B cell (primary cell): Measurements from ENCODE around the gene RAD51B.

ENCODE experiments used
- EZH2 ChIP-seq: IDR thresholded peaks from 2 replicates; pipeline ENCODE4 v1.6.1; 2012; ENCODE audit warnings: borderline replicate concordance, low read depth, mild to moderate bottlenecking, moderate library complexity, low read length; ENCODE audit not compliant: insufficient read depth, poor library complexity, severe bottlenecking
- TF ChIP-seq, protein P1 (sequence below): fragments of 200-600 bp; IDR thresholded peaks from one replicate; pipeline ENCODE4 v1.8.0; 2022; ENCODE audit warnings: antibody characterized with exemption, mild to moderate bottlenecking

DNA sequence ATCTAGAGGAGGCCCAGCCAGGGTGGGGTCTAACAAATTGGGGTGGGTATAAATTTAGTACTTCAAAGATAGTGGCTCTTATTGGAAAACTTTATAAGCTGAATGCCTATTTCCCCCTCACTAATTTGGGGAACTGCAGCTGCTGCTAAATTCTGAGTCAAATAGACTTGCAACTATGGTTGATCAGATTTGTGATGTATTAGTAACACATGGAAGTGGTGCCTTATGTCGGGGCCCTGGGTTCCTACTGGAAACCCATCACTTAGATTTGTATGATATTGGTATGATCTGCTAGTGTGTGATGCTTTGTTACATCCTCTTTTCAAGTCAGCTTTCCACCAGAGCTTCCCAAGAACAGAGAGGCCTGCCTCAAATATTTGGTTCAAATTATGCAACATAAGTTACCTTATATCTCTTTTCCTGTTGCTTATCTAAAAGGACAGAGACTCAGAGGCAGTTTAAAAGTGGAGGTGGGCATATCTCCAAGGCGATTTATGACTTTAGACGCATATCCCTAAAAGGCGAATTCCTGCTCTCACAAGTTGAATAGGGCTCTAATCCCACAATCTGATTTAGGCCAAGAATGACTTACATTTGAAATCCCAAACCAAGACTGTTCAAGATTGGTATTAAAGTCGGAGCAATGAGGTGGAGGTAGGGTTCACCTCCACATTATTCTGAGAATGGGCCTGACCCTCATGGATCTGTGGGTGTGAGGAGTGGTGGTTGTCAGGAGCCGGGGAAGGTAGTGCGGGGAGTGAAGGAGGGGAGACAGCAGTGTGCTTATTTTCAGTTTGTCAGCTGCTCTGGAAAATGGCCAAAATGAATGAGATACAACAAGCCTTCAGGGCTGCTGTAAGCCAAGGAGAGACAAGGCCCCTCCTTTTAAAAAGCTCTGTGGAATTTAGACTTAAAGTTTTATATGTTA is 425.8 kb downstream of the RAD51B start:
- TF ChIP-seq, protein P1, sequence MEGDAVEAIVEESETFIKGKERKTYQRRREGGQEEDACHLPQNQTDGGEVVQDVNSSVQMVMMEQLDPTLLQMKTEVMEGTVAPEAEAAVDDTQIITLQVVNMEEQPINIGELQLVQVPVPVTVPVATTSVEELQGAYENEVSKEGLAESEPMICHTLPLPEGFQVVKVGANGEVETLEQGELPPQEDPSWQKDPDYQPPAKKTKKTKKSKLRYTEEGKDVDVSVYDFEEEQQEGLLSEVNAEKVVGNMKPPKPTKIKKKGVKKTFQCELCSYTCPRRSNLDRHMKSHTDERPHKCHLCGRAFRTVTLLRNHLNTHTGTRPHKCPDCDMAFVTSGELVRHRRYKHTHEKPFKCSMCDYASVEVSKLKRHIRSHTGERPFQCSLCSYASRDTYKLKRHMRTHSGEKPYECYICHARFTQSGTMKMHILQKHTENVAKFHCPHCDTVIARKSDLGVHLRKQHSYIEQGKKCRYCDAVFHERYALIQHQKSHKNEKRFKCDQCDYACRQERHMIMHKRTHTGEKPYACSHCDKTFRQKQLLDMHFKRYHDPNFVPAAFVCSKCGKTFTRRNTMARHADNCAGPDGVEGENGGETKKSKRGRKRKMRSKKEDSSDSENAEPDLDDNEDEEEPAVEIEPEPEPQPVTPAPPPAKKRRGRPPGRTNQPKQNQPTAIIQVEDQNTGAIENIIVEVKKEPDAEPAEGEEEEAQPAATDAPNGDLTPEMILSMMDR, result no peak
- TF ChIP-seq EZH2, result no peak
